Liver (tissue), 9 donors: ENCODE results near the gene INPP4B. TPM values are rescaled to one million over a fixed set of nuclear protein-coding genes. Genes with fewer than 3 reads are reported as not detected.

Source experiments
- DNase-seq: peaks from one replicate; pipeline ENCODE4 v3.0.0-alpha.2; 2017; ENCODE audit warnings: low spot score
- H3K27ac ChIP-seq, 2 donors: one replicate each; pipeline ENCODE4 v1.7.0; 2013; ENCODE audit warnings: inconsistent platforms in 2 of 2, low read length in 2 of 2, control low read depth in 1 of 2, low read depth in 1 of 2, mild to moderate bottlenecking in 1 of 2
- H3K27me3 ChIP-seq, 4 donors: one replicate each; pipeline versions ENCODE4 v1.6.1 to v1.7.0; 2013; ENCODE audit warnings: low read length in 3 of 4, inconsistent platforms in 1 of 4, mild to moderate bottlenecking in 1 of 4, moderate library complexity in 1 of 4; ENCODE audit not compliant: control insufficient read depth in 4 of 4, insufficient read depth in 4 of 4
- H3K36me3 ChIP-seq, 4 donors: one replicate each; pipeline versions ENCODE4 v1.6.1 to v1.7.0; 2013; ENCODE audit warnings: low read length in 3 of 4, mild to moderate bottlenecking in 3 of 4, low read depth in 1 of 4, moderate library complexity in 1 of 4; ENCODE audit not compliant: control insufficient read depth in 4 of 4, insufficient read depth in 3 of 4
- H3K4me1 ChIP-seq, 4 donors: one replicate each; pipeline versions ENCODE4 v1.6.1 to v1.7.0; 2013; ENCODE audit warnings: low read length in 3 of 4, mild to moderate bottlenecking in 3 of 4, moderate library complexity in 1 of 4; ENCODE audit not compliant: control insufficient read depth in 4 of 4, insufficient read depth in 4 of 4
- H3K4me3 ChIP-seq, 3 donors: one replicate each; pipeline versions ENCODE4 v1.6.1 to v1.7.0; 2013; ENCODE audit warnings: low read length in 3 of 3, control low read depth in 1 of 3, low read depth in 1 of 3, mild to moderate bottlenecking in 1 of 3
- H3K9ac ChIP-seq, 2 donors: one replicate each; pipeline ENCODE4 v1.7.0; 2013; ENCODE audit warnings: low read length in 2 of 2, mild to moderate bottlenecking in 2 of 2, moderate library complexity in 2 of 2, control low read depth in 1 of 2, low read depth in 1 of 2
- H3K9me3 ChIP-seq, 4 donors: one replicate each; pipeline versions ENCODE4 v1.6.1 to v1.7.0; 2013; ENCODE audit warnings: low read length in 3 of 4; ENCODE audit not compliant: control insufficient read depth in 4 of 4
- ATF3 ChIP-seq: IDR thresholded peaks from 2 replicates; pipeline ENCODE4 v1.6.1; 2016; ENCODE audit warnings: antibody characterized with exemption
- CTCF ChIP-seq: fragments of 150-350 bp; IDR thresholded peaks from 2 replicates; pipeline ENCODE4 v1.5.1; 2017; ENCODE audit warnings: improper control_type of control experiment, low read depth, low read length; ENCODE audit not compliant: missing input control
- EGR1 ChIP-seq, 2 donors: IDR thresholded peaks; 2 replicates each; pipeline ENCODE4 v1.6.1; 2016 to 2018; ENCODE audit warnings: antibody characterized with exemption in 2 of 2, low read depth in 2 of 2
- FOXA1 ChIP-seq: IDR thresholded peaks from 2 replicates; pipeline ENCODE4 v1.6.1; 2016; ENCODE audit warnings: antibody characterized with exemption
- FOXA2 ChIP-seq: IDR thresholded peaks from 2 replicates; pipeline ENCODE4 v1.6.1; 2016; ENCODE audit warnings: antibody characterized with exemption
- GABPA ChIP-seq, 2 donors: IDR thresholded peaks in 1 of 2; conservative IDR thresholded peaks in 1 of 2; 2 replicates each; pipeline ENCODE4 v1.6.1; 2016; ENCODE audit warnings: antibody characterized with exemption in 2 of 2, mild to moderate bottlenecking in 1 of 2, moderate library complexity in 1 of 2
- HNF4A ChIP-seq, 2 donors: conservative IDR thresholded peaks; 2 replicates each; pipeline ENCODE4 v1.6.1; 2016; ENCODE audit warnings: antibody characterized with exemption in 2 of 2, mild to moderate bottlenecking in 2 of 2
- HNF4G ChIP-seq: IDR thresholded peaks from 2 replicates; pipeline ENCODE4 v1.6.1; 2016; ENCODE audit warnings: antibody characterized with exemption
- NR2F2 ChIP-seq: IDR thresholded peaks from 2 replicates; pipeline ENCODE4 v1.6.1; 2016; ENCODE audit warnings: antibody characterized with exemption
- RAD21 ChIP-seq, 2 donors: IDR thresholded peaks; 2 replicates each; pipeline ENCODE4 v1.6.1; 2016; ENCODE audit warnings: antibody characterized with exemption in 2 of 2, mild to moderate bottlenecking in 2 of 2
- REST ChIP-seq: IDR thresholded peaks from 2 replicates; pipeline ENCODE4 v1.6.1; 2016; ENCODE audit warnings: antibody characterized with exemption, mild to moderate bottlenecking
- RXRA ChIP-seq, 2 donors: IDR thresholded peaks; 2 replicates each; pipeline ENCODE4 v1.6.1; 2017 to 2018; ENCODE audit warnings: antibody characterized with exemption in 2 of 2, mild to moderate bottlenecking in 1 of 2
- SP1 ChIP-seq: IDR thresholded peaks from 2 replicates; pipeline ENCODE4 v1.6.1; 2018; ENCODE audit warnings: antibody characterized with exemption, mild to moderate bottlenecking
- TAF1 ChIP-seq: conservative IDR thresholded peaks from 2 replicates; pipeline ENCODE4 v1.6.1; 2016; ENCODE audit warnings: antibody characterized with exemption, mild to moderate bottlenecking
- YY1 ChIP-seq: IDR thresholded peaks from 2 replicates; pipeline ENCODE4 v1.6.1; 2016; ENCODE audit warnings: antibody characterized with exemption, mild to moderate bottlenecking
- ZBTB33 ChIP-seq: IDR thresholded peaks from 2 replicates; pipeline ENCODE4 v1.6.1; 2016; ENCODE audit warnings: antibody characterized with exemption
- WGBS: extraction: QIAGEN DNeasy Blood & Tissue Kit; methylation state at CpG from one replicate; pipeline ENCODE4 v1.1.7; 2013; 5-methylcytosine and 5-hydroxymethylcytosine counted together
- polyA plus RNA-seq, 2 donors: library from polyadenylated mRNA; stranded (reverse) in 1 of 2; unstranded in 1 of 2; fragments of 200-250 nt in 1 of 2; fragments of >200 nt in 1 of 2; fragmentation: Nextera tagmentation in 1 of 2; extraction: Ambion mirVana in 1 of 2; gene quantifications; one replicate each; pipeline versions ENCODE4 v1.2.1 to v1.2.3, GENCODE V29; 2013 to 2015
- total RNA-seq, 2 donors: library from RNA; depleted of rRNA; stranded (reverse); fragments of >200 nt; gene quantifications; one replicate each; pipeline ENCODE4 v1.2.3, GENCODE V29; 2014
- donor health status: healthy.
- donor health status: healthy.
- donor health status: healthy.
- donor health status: healthy.
- donor health status: healthy.

INPP4B gene
- total and polyA plus RNA-seq, 4 donors, result 0.43 to 2.8 (median 1.6) TPM

GRCh38 chr4:142110136-142110535 lies 736.0 kb downstream of the INPP4B start:
- Histone ChIP-seq H3K4me1 (no peaks in the 10 kb centered on the region), H3K9me3 (no peaks in the 10 kb centered on the region), H3K27me3 (no peaks in the 10 kb centered on the region), H3K9ac (no peak overlapping the region), H3K27ac (no peak overlapping the region), H3K4me3 (no peak overlapping the region), H3K36me3 (no peaks in the 10 kb centered on the region)
- TF ChIP-seq HNF4G (no peak), FOXA1 (no peak), GABPA (IDR thresholded peaks at IDR 0.05 in 1 of 2, conservative IDR thresholded peaks at IDR 0.05 in 1 of 2) (no peak), YY1 (no peak), ZBTB33 (no peak), EGR1 (IDR thresholded peaks at IDR 0.05; ENCODE audit: low read depth in 2 of 2) (no peak), NR2F2 (no peak), FOXA2 (no peak), REST (no peak), ATF3 (no peak), CTCF (no peak), TAF1 (no peak), SP1 (no peak), HNF4A (conservative IDR thresholded peaks at IDR 0.05) (no peak), RAD21 (IDR thresholded peaks at IDR 0.05) (no peak), RXRA (IDR thresholded peaks at IDR 0.05) (no peak)
- DNase-seq, result no peak

- WGBS, result 74% methylated on average over 4 of the region's 4 CpGs
- Histone ChIP-seq H3K4me3 (no peak overlapping the region), H3K4me1 (no peaks in the 10 kb centered on the region), H3K36me3 (no peaks in the 10 kb centered on the region), H3K9ac (no peak overlapping the region), H3K27me3 (no peaks in the 10 kb centered on the region), H3K9me3 (no peaks in the 10 kb centered on the region), H3K27ac (no peak overlapping the region)
- no peak for TF ChIP-seq NR2F2
- no peak for TF ChIP-seq FOXA1
- no peak for TF ChIP-seq HNF4G
- no peak for TF ChIP-seq ATF3
- no peak for DNase-seq
Observed at GRCh38 chr4:142104041-142104440, 742.1 kb downstream of the INPP4B start.
